HG02759 (cell line): ENCODE results near the gene GALNT2.

Experiments used
- ATAC-seq: cut with Tn5 transposase; IDR thresholded peaks from one replicate; pipeline ENCODE4 v1.9.1; 2021; ENCODE audit warnings: mild to moderate bottlenecking, moderate library complexity; ENCODE audit not compliant: unreplicated experiment

GALNT2 gene

DNA sequence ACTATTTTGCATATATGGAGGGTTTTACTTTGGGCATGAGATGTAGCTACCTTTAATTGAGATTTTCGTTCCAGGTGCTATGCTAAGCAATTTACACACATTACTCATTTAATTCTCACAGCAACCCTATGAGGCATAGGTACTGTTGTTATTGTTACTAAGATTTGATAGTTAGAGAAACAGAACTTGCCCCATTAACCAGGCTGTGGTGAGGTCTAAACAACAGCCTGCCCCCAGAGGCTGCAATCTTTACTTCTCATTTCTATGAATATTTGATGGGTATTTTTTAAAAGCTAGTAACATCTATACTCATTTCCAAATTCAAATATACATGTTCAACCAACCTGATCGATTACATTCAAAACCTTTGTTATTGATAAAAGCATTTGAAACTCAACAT, 155.6 kb downstream of the GALNT2 start:
- no peak for ATAC-seq

DNA sequence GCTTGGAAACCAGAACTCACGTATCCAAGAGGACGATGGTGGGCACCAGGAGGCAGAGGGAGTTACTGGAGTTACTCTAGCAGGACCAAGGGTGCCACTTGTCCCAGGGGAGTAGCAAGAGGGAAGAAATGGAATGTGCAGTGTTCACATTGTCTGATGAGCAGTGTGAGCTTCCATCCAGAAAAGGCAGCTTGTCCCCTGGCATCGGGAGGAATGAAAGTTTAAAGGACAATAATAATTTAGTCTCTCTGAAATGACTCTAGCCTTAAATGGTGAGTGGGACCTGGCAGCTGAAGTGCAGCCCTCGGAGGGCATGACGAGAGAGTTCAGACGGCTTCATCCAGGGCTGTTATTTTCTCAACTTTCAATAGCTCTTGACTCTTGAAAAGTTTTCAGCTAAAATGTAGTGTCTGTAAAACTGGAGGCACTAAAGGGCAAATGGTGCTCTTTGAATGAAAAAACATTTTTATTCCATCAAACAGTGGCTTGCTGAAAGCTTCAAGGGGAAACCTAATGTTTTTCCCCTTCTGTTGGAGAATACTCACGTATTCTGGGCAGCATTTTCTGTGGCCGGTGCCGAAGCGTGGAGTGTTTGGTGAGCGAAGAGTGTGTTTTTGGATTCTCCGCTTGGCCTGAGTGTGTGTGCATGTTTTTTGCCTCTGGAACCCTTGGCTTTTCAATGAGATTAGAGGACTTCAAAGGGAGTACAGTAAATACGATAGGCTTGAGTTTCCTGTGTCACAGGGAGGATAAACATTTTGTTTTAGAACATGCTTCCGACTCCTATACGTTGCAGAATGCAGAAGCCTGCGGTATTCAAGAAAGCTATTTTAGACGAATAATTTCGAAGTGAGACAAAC, 157.3 kb downstream of the GALNT2 start:
- ATAC-seq: no peak

- no peak for ATAC-seq
These were observed 159.2 kb downstream of the GALNT2 start for GRCh38 chr1:230226007-230226800.

DNA sequence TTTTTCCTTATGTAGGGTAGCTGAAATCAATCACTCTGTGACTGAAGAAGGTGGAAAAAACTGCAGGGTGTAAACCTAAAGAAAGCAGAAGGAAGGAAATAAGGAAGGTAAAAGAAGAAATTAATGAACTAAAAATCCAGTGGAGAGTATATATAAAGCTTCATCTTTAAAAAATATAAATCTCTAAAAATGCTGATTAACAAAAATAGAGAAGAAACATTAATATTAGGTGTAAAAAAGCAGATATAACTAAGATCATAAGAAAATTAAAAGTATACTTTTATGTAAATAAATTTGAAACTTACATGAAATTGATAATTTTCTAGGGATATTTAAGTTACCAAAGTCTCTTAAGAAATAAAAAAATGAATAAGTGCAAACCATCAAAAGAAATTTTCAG, 159.8 kb downstream of the GALNT2 start:
- no peak for ATAC-seq

DNA sequence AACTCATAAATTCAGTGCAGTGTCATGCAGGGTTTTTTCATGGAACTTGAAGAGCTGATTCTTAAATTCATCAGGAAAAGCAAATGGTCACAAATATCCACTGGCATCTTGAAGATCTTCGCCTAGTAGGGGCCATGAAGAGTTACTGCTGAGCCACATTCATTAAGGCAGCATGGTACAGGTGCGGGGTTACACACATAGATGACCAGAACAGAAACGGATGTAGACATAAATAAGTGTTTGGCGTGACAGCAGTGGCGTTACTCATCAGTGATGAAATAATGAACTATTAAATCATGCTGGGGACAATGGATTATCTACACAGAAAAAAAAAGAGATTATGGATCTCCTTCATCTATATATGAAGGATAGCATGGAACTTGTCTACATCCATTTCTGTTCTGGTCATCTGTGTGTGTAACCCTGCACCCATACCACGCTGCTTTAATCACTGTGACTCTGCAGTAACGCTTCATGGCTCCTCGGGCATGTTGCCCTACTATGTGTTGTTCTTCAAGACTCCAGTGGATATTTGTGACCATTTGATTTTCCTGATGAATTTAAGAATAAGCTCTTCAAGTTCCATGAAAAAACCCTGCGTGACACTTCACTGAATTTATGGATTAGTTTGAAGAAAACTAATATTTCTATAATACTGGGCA, 161.3 kb downstream of the GALNT2 start:
- ATAC-seq: no peak

- ATAC-seq: no peak
These were observed 163.2 kb downstream of the GALNT2 start for GRCh38 chr1:230230273-230230672.

DNA sequence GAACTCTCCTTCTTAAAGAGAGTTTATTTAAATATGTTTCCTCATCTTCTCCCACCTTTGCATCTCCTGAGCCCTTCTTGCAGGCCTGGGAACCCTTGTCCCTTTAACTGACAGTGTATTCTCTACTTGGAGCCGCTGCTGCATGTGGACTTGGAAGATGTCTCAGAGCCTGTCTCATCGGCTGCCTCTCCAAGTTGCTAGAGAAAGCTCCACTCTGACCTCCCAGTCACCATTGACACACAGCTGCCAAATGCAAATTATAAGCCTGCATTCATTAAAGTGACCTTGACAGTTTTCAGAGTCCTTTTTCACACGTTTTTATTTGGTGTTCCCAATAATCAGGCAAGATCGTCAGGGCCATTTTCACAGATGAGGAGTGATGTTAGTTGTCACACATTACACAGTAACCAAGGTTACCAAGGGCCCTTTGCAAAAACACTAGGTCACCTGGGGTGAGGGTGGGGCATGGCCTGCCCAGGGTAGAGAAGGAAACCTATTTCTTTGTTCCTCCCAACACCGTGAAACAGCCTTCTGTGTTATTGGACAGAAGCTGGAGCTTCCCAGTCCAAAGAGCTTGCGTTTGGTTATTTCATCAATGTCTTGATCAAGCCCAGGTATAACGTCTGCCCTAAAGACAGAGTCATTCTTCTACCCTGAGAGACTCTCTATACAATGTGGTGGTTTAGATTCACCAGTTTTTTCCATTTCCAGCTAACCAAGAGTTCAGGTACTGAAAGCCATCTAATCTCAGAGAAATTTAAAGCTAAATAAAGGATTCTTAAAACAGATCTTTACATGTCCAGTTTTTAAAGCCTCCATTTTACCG, 164.1 kb downstream of the GALNT2 start:
- ATAC-seq: no peak

GRCh38 chr1:230231774-230232145, 164.7 kb downstream of the GALNT2 start:
- no peak for ATAC-seq

- no peak for ATAC-seq
These were observed 165.3 kb downstream of the GALNT2 start for GRCh38 chr1:230232371-230232771.

DNA sequence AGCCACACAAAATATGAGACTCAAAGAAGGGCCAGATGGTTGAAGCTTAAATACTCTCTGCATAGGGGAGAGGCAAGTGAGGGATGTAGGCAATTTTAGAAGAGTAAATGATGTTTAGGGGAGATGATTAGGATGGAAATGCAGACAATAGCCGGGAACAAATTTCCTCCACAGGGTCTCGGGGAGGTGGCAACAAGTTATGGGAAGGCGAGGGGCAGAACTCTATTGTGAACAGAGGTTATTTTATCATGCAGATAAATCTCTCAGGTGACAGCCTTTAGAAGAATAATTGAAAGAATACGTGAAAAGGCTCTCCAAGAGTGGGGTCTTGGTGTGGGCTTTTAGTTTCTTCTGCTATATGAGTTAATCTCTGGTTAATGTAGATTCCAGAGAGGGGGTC, 166.7 kb downstream of the GALNT2 start:
- ATAC-seq: no peak

DNA sequence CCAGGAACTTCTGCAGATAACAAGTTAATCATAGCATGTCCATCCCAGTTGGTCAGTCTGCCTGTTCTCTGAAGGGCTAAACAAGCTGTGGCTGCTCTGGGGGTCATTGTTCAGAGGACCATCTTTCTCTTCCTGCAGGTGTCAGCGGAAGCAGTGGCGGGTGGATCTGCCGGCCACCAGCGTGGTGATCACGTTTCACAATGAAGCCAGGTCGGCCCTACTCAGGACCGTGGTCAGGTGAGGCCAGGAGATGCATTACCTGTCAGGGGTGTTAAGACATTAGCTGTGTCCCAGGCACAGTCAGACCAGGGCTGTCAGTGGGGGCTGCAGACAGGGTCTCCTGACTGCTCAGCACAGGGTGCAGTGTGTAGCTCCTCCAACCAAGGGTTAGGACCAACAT, 168.8 kb downstream of the GALNT2 start:
- no peak for ATAC-seq

DNA sequence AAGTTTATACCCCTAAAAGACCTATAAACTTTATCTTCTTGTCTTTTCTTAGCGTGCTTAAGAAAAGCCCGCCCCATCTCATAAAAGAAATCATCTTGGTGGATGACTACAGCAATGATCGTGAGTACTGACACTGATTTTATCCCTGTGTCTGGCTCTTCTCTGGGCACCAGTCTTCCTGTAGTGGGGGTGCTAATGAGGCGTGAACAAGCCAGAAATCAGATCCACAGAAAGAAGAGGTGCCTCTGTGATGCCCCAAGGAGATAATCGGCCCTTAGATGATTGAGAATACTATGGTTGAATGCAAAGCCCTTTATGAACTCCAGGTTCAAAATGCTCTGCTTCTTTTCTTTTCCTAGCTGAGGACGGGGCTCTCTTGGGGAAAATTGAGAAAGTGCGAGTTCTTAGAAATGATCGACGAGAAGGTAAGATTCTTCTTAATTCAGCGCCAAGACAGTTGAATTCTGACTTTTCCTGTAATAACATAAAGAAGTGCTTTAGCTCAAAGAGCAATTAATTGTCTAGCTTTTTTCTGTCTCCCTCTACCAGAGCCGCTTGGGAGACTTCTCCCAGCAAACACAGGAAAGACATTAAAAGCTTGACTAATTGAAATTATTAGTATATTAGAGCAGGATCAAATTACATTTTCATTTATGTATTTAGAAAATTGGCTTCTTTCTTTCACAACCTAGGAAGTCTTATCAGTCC, 169.4 kb downstream of the GALNT2 start:
- no peak for ATAC-seq

DNA sequence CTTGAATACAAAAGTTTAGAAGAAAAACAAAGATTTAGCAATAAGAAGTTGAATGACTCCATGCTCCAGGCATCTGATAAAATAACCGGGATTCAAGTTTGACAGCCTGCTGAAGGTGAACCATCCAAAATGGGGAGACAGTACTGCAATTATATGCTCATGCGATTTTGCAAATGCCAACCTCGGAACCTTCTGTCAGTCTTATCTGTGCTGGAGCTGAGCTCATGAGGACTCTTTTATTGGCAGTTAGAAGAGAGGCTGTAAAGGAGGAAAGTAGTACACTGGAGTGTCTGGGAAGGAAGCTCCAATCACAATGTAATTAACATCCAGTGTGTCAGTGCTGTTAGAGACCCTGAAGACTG, 170.0 kb downstream of the GALNT2 start:
- no peak for ATAC-seq

GRCh38 chr1:230237805-230238204, 170.8 kb downstream of the GALNT2 start:
- ATAC-seq: no peak

GRCh38 chr1:230240446-230241086, 173.5 kb downstream of the GALNT2 start:
- ATAC-seq: no peak

- no peak for ATAC-seq
These were observed 175.3 kb downstream of the GALNT2 start for GRCh38 chr1:230242326-230242725.

GRCh38 chr1:230243146-230243545, 176.1 kb downstream of the GALNT2 start:
- ATAC-seq: no peak

- ATAC-seq: no peak
These were observed 176.7 kb downstream of the GALNT2 start for GRCh38 chr1:230243583-230244353.

DNA sequence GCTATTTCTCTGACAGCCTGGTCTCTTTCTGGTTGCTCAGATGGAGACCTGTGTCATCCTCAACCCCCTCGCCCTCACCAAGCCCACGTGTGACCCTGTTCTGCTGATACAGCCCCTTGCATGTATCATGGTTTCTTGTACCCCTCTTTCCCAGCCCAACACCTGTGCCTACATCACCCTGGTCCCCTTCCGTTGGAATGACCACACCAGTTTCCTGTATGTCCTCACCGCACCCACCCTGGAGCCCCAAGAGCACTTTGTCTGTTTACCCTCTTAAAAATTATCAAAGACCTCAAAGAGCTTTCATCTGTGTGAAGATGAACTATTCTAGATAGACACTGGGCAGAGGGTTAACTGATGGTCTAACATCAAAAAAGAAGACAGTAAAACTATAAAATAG, 179.5 kb downstream of the GALNT2 start:
- no peak for ATAC-seq
